GM10847 (cell line): Measurements from ENCODE around the gene PLP2.

Source experiments
- POLR2A ChIP-seq: IDR thresholded peaks from 2 replicates; pipeline ENCODE4 v1.6.1; 2011; ENCODE audit not compliant: insufficient read length; ENCODE audit errors: extremely low read depth

The PLP2 gene

GRCh38 chrX:49179358-49179757 is 7.7 kb downstream of the PLP2 start:
- no peak for TF ChIP-seq POLR2A

- no peak for TF ChIP-seq POLR2A
Observed at GRCh38 chrX:49183701-49184281, 12.1 kb downstream of the PLP2 start.

- TF ChIP-seq POLR2A: no peak
Observed at GRCh38 chrX:49184294-49185281, 12.9 kb downstream of the PLP2 start.

GRCh38 chrX:49186125-49187027 is 14.7 kb downstream of the PLP2 start, which contains the start of gene PRICKLE3:
PRICKLE3 (minus strand) TSS chrX:49186373; CDS start chrX:49186297, 76 bp downstream.
- peak; percentile 63 for TF ChIP-seq POLR2A

GRCh38 chrX:49187028-49187394 is 15.3 kb downstream of the PLP2 start:
- no peak for TF ChIP-seq POLR2A

- no peak for TF ChIP-seq POLR2A
Observed at GRCh38 chrX:49187526-49187925, 15.8 kb downstream of the PLP2 start.

GRCh38 chrX:49188468-49189076 is 16.9 kb downstream of the PLP2 start:
- no peak for TF ChIP-seq POLR2A

GRCh38 chrX:49189606-49190005 is 17.9 kb downstream of the PLP2 start:
- TF ChIP-seq POLR2A: no peak

- TF ChIP-seq POLR2A: peak; percentile 77
Observed at GRCh38 chrX:49190821-49191573, 19.3 kb downstream of the PLP2 start.

GRCh38 chrX:49191574-49192011 is 19.9 kb downstream of the PLP2 start:
- TF ChIP-seq POLR2A: no peak

- TF ChIP-seq POLR2A: no peak
Observed at GRCh38 chrX:49192722-49193328, 21.1 kb downstream of the PLP2 start.

GRCh38 chrX:49193542-49193964 is 21.9 kb downstream of the PLP2 start:
- no peak for TF ChIP-seq POLR2A

GRCh38 chrX:49197543-49198087 is 25.9 kb downstream of the PLP2 start:
- no peak for TF ChIP-seq POLR2A

- no peak for TF ChIP-seq POLR2A
Observed at GRCh38 chrX:49198540-49199314, 27.0 kb downstream of the PLP2 start.
